T-helper 1 cell treated with Interleukin-12 subunit alpha and Interleukin-12 subunit beta and Interleukin-4 antibody, amounts not matched to agents 30 μg/mL and 1 μg/mL, for 36 hours (primary cell): Measurements from ENCODE around the gene PAQR7.
"Not testable (repeated sequence)": the region's sequence is repeated elsewhere in the genome, so short reads cannot be mapped to it uniquely, and the experiment has no call there.

Experiments used
- H3K27ac Mint-ChIP-seq: one replicate; pipeline ENCODE4 v1.8.0; 2021; ENCODE audit warnings: mild to moderate bottlenecking, mixed read lengths
- H3K27me3 Mint-ChIP-seq: one replicate; pipeline ENCODE4 v1.8.0; 2021; ENCODE audit warnings: low read depth, mixed read lengths
- H3K36me3 Mint-ChIP-seq: one replicate; pipeline ENCODE4 v1.8.0; 2021; ENCODE audit warnings: low read depth, mixed read lengths
- H3K4me1 Mint-ChIP-seq: one replicate; pipeline ENCODE4 v1.8.0; 2021; ENCODE audit warnings: low read depth, mixed read lengths
- H3K4me3 Mint-ChIP-seq: one replicate; pipeline ENCODE4 v1.8.0; 2021; ENCODE audit warnings: mild to moderate bottlenecking, moderate library complexity, mixed read lengths
- H3K9me3 Mint-ChIP-seq: one replicate; pipeline ENCODE4 v1.8.0; 2021; ENCODE audit warnings: mixed read lengths

PAQR7 gene

DNA sequence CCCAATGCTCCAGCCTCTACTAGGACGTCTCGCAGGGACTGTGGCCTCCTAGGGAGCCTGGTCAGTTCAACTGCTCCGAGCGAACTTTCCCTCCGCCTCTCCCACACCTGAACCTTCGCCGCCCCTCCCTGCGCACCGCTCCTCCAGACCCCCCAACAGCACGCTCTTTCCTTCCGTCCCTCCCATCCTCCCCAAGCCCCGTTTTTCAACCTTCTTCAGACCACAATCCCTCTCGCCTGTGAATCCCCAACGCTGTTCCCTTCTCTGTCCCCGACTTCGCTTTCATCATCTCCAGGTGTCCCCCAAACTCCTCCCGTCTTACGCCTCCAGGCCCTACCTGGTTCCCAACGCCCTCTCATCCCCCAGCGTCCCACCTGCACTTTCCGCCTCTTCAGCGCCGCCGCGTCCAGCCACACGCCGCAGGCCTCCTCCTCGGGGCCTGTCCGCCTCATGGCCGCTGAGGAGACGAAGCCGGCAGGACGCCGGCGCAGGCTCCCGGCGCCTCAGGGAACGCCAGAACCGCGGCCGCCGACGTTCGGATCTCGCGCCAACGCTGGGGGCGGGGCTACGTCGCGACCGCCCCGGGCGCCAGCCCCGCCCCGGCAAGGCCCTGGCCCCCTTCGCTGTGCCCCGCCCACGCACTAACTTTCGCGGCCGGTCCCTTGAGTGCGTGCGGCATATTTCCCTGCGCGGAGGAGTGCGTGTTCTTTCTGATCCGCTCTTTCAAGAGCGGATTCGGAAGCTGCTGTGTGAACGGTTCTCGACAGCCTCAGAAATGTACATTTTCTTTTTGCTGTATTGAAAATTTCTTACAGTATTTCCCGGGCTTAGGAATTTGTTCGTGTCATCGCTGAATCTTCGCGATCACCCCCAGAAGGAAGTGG is 16.4 kb downstream of the PAQR7 start, which contains the start of gene AUNIP:
TSS of gene AUNIP (minus strand) at position 552 of the 884 bp plus-strand sequence. CDS start at position 452, 100 bp downstream.
- H3K36me3 Mint-ChIP-seq = no peaks in the 10 kb centered on the region
- H3K4me3 Mint-ChIP-seq = peak within 1 kb of the TSS; percentile 89
- H3K4me1 Mint-ChIP-seq = peaks cover 17% of the 10 kb centered on the region
- no peaks in the 10 kb centered on the region for H3K9me3 Mint-ChIP-seq
- H3K27ac Mint-ChIP-seq = peak within 1 kb of the TSS; percentile 93
- no peaks in the 10 kb centered on the region for H3K27me3 Mint-ChIP-seq

GRCh38 chr1:25858494-25858893 is 17.0 kb downstream of the PAQR7 start:
- H3K9me3 Mint-ChIP-seq = no peaks in the 10 kb centered on the region
- no peaks in the 10 kb centered on the region for H3K36me3 Mint-ChIP-seq
- H3K4me3 Mint-ChIP-seq = peak overlapping the region; percentile 89
- peak overlapping the region; percentile 75 for H3K27ac Mint-ChIP-seq
- no peaks in the 10 kb centered on the region for H3K27me3 Mint-ChIP-seq
- peaks cover 17% of the 10 kb centered on the region for H3K4me1 Mint-ChIP-seq

DNA sequence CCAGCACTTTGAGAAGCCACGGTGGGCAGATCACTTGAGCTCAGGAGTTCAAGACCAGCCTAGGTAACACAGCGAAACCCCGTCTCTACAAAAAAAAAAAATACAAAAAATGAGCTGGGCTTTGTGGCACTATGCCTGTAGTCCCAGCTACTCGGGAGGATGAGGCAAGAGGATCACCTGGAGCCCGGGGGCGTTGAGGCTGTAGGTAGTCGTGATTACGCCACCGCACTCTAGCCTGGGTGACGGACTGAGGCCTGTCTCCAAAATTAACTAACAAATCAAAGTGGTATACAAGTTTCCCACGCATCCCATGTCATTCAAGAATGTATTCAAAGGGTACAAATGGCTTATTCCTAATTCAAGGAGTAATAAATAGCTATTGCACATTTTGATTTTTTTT is 18.7 kb downstream of the PAQR7 start:
- Mint-ChIP-seq H3K4me1 (peaks cover 17% of the 10 kb centered on the region), H3K36me3 (peaks cover 3% of the 10 kb centered on the region)

DNA sequence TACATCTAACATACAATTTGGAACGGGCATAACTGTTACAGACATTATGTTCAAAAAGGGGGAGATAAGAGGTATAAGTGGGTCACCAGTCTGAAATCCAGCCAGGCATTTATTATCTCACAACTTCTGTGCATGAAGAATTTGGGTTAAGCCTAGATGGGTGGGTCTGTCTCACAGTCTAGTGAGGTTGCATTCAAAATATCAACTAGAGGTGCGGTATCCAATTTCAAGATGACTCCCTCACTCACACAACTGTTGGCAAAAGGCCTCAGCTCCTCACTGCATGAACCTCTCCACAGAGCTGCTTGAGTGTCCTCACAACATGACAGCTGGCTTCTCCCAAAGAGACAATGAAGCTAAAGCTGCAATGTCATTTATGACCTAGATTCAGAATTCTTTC is 21.0 kb downstream of the PAQR7 start:
- Mint-ChIP-seq H3K36me3 (peaks cover 3% of the 10 kb centered on the region), H3K4me3 (no peak overlapping the region), H3K27ac (no peak overlapping the region), H3K27me3 (no peaks in the 10 kb centered on the region), H3K4me1 (peaks cover 14% of the 10 kb centered on the region), H3K9me3 (no peaks in the 10 kb centered on the region)

More for the DNA sequence above, 18.7 kb downstream of the PAQR7 start:
- H3K4me3 Mint-ChIP-seq = no peak overlapping the region
- H3K27ac Mint-ChIP-seq = no peak overlapping the region
- H3K27me3 Mint-ChIP-seq = no peaks in the 10 kb centered on the region
- H3K9me3 Mint-ChIP-seq = no peaks in the 10 kb centered on the region

GRCh38 chr1:25848531-25848930 is 27.0 kb downstream of the PAQR7 start:
- Mint-ChIP-seq H3K27ac (no peak overlapping the region), H3K4me1 (no peaks in the 10 kb centered on the region), H3K27me3 (no peaks in the 10 kb centered on the region), H3K36me3 (peaks cover 3% of the 10 kb centered on the region), H3K4me3 (no peak overlapping the region), H3K9me3 (no peaks in the 10 kb centered on the region)

- Mint-ChIP-seq H3K9me3 (no peaks in the 10 kb centered on the region), H3K4me1 (no peaks in the 10 kb centered on the region), H3K27me3 (no peaks in the 10 kb centered on the region), H3K27ac (no peak overlapping the region), H3K36me3 (peaks cover 2% of the 10 kb centered on the region), H3K4me3 (no peak overlapping the region)
These were observed 27.6 kb downstream of the PAQR7 start for GRCh38 chr1:25847929-25848328.

GRCh38 chr1:25845664-25846063 is 29.8 kb downstream of the PAQR7 start:
- H3K36me3 Mint-ChIP-seq = no peaks in the 10 kb centered on the region
- H3K9me3 Mint-ChIP-seq = no peaks in the 10 kb centered on the region
- no peak overlapping the region for H3K4me3 Mint-ChIP-seq
- H3K4me1 Mint-ChIP-seq = no peaks in the 10 kb centered on the region
- H3K27me3 Mint-ChIP-seq = no peaks in the 10 kb centered on the region
- H3K27ac Mint-ChIP-seq = no peak overlapping the region

- Mint-ChIP-seq H3K27ac (no peak overlapping the region), H3K4me1 (no peaks in the 10 kb centered on the region), H3K9me3 (no peaks in the 10 kb centered on the region), H3K4me3 (no peak overlapping the region), H3K36me3 (peaks cover 5% of the 10 kb centered on the region), H3K27me3 (no peaks in the 10 kb centered on the region)
These were observed 30.8 kb downstream of the PAQR7 start for GRCh38 chr1:25844536-25845337.

DNA sequence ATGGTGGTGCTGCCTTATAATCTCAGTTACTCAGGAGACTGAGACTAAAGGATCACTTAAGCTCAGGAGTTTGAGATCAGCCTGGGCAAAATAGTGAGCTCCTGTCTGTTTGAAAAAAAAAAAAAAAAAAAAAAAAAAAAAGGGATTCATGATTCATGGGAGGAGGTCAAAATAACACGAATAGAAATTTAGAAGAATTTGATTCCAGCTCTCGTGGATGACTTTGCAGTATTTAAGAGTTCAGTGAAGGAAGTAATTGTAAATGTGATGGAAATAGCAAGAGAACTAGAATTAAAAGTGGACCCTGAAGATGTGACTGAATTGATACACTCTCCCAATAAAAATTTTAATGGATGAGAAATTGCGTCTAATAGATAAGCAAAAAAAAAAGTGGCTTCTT is 32.0 kb downstream of the PAQR7 start:
- no peaks in the 10 kb centered on the region for H3K9me3 Mint-ChIP-seq
- no peaks in the 10 kb centered on the region for H3K27me3 Mint-ChIP-seq
- H3K27ac Mint-ChIP-seq = no peak overlapping the region

GRCh38 chr1:25839808-25840207 is 35.7 kb downstream of the PAQR7 start:
- peaks cover 14% of the 10 kb centered on the region for H3K36me3 Mint-ChIP-seq
- H3K4me3 Mint-ChIP-seq, H3K4me1 Mint-ChIP-seq, H3K9me3 Mint-ChIP-seq, H3K27ac Mint-ChIP-seq, H3K27me3 Mint-ChIP-seq: not testable (repeated sequence)

More for the DNA sequence above, 32.0 kb downstream of the PAQR7 start:
- Mint-ChIP-seq H3K36me3 (peaks cover 5% of the 10 kb centered on the region), H3K4me3 (no peak overlapping the region), H3K4me1 (no peaks in the 10 kb centered on the region)

DNA sequence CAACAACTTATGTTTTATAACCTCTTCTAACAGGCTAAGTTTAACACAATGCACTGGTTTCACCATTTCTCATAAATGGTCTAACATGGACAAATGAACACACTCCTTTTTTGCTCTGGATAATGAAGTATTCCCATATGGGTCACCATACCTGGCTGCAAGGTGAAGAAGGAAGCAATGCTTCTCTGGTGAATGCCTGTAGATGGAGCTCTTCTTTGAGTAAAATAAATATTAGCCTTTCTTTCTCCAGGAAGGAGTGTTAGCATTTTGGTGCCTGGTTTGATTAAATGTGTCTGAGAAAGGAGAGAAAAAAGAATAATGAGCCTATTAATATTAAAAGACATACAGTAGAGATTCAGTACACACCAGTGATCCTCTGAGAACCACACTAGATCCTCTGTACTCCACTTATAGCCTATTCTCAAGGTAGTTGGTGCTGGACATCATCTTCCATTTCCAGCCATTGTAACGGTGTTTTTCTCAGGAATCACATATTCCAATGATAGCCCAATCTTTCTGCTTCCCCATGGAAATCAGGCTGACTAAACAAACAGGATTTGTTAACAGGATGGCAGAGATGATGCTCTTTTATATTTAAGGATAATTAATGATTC is 38.1 kb downstream of the PAQR7 start:
- Mint-ChIP-seq H3K4me3 (no peak overlapping the region), H3K27ac (no peak overlapping the region), H3K36me3 (peaks cover 22% of the 10 kb centered on the region), H3K9me3 (no peaks in the 10 kb centered on the region), H3K27me3 (no peaks in the 10 kb centered on the region), H3K4me1 (peaks cover 3% of the 10 kb centered on the region)

DNA sequence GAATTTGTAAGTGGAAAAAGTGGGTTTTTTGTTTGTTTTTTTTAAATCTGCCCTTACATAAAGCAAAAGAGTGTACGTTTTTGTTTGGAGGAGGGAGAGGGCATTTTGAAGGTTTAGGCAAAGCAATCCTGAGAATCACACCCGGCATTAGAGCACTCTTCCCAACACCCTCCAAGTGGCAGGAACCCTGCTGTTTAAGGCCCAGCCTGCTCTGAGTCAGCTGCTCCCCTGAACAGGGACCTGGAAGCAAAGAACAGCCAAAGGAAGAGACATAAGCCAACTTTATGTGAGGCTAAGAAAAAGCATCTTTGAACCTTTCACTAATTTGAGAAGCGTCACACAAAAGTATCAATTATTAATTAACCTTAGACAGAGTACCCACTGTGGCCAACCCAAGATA is 38.8 kb downstream of the PAQR7 start:
- Mint-ChIP-seq H3K27me3 (no peaks in the 10 kb centered on the region), H3K4me1 (peaks cover 5% of the 10 kb centered on the region), H3K4me3 (no peak overlapping the region), H3K36me3 (peaks cover 24% of the 10 kb centered on the region), H3K9me3 (no peaks in the 10 kb centered on the region), H3K27ac (no peak overlapping the region)

GRCh38 chr1:25834894-25835293 is 40.6 kb downstream of the PAQR7 start:
- Mint-ChIP-seq H3K36me3 (peaks cover 34% of the 10 kb centered on the region), H3K27ac (no peak overlapping the region), H3K4me3 (no peak overlapping the region), H3K4me1 (peaks cover 6% of the 10 kb centered on the region), H3K9me3 (no peaks in the 10 kb centered on the region), H3K27me3 (no peaks in the 10 kb centered on the region)

DNA sequence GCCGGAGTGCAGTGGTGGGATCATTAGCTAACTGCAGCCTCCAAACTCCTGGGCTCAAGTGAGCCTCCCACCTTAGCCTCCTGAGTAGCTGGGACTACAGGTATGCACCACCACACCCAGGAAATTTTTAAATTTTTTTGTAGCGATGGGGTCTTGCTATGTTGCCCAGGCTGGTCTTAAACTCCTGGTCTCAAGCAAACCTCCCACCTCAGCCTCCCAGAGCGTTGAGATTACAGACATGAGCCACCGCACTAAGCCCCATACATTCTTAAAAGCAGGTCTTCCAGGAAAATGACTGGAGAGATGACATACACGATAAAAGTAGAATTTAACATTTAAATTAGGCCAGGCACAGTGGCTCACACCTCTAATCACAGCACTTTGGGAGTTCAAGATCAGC is 42.4 kb downstream of the PAQR7 start:
- Mint-ChIP-seq H3K4me1 (peaks cover 6% of the 10 kb centered on the region), H3K4me3 (no peak overlapping the region), H3K27ac (no peak overlapping the region), H3K27me3 (no peaks in the 10 kb centered on the region), H3K9me3 (no peaks in the 10 kb centered on the region), H3K36me3 (peaks cover 41% of the 10 kb centered on the region)
